GM21526 (cell line): ENCODE data around the gene ATG7.

Experiments
- ATAC-seq: cut with Tn5 transposase; IDR thresholded peaks from one replicate; pipeline ENCODE4 v1.9.1; 2021; ENCODE audit warnings: moderate library complexity; ENCODE audit not compliant: unreplicated experiment, low FRiP score

Gene ATG7

GRCh38 chr3:11271986-11272904, at the start of gene ATG7:
Gene ATG7 (plus strand): TSS chr3:11272397. CDS start chr3:11298696, 26,299 bp downstream.
- ATAC-seq: peak; percentile 94

DNA sequence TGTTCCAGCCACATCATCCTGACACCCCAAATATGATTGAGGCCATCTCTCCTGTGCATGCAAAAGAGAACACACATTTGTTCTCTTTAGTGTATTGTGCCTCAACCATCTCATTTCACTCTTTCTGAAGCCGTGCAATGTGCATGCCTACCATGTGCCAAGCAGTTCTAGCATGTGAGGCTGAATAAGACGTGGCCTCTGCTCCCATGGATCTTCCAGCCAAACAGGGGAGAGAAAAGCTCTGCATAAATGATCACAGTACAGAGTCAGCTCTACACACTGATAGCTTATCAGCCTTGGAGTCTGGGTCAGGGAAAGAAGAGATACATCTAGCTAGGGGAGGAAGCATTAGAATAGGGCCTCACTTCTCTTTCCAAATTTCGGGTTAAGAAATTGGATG, 48.2 kb upstream of the ATG7 start:
- ATAC-seq: no peak

- ATAC-seq: no peak
Observed at GRCh38 chr3:11224870-11225229, 47.3 kb upstream of the ATG7 start.

DNA sequence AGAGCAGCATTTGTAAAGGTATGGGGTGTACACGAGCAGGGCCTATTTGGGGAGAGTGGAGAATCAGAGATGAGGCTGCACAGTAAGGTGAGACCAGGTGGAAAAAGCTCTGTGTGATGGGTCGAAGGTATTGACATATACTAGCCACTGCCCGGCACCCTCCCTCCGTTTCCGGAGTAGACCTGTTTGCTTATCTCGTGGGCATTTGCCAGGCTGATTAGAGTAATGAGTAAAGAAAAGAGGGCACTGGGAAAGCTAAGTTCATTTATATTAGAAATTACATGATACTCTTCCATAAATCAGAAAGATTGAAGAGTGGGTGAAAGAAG, 46.2 kb upstream of the ATG7 start:
- ATAC-seq: no peak

DNA sequence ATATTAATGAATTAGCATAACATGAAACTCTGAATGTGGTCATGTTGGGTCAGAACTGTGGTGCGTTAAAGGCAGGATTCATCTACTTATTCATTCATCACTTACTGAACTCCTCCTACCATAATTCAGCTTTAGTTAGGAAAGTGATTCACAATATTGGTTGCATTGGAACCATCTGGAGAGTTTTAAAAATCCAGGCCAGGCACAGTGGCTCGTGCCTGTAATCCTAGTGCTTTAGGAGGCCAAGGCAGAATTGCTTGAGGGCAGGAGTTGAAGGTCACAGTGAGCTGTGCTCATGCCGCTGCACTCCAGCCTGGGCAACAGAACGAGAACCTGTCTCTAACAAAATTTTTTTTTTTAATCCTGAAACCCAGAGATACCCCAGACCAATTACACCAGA, 44.2 kb upstream of the ATG7 start:
- ATAC-seq: no peak

GRCh38 chr3:11230125-11230524, 42.1 kb upstream of the ATG7 start:
- ATAC-seq: no peak

GRCh38 chr3:11230832-11231231, 41.4 kb upstream of the ATG7 start:
- no peak for ATAC-seq

DNA sequence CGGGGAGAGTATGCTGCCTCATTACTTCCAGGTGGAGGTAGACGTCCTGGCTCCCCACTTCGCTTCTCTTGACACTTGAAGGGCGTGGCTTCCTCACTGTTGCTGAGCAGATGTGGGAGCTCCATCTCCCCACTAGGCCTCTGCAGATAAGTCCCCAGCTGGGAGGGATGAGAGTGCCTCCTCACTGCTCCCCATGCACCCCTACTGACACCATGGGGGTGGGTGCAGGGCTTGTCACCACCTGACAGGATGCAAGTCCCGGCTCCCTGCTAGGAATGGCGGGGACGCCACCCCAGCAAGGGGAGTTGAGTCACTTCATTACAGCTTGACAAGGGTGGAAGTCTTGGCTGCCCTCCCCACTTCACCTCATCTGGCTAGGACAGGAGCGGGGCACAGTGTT, 36.8 kb upstream of the ATG7 start:
- ATAC-seq: no peak

DNA sequence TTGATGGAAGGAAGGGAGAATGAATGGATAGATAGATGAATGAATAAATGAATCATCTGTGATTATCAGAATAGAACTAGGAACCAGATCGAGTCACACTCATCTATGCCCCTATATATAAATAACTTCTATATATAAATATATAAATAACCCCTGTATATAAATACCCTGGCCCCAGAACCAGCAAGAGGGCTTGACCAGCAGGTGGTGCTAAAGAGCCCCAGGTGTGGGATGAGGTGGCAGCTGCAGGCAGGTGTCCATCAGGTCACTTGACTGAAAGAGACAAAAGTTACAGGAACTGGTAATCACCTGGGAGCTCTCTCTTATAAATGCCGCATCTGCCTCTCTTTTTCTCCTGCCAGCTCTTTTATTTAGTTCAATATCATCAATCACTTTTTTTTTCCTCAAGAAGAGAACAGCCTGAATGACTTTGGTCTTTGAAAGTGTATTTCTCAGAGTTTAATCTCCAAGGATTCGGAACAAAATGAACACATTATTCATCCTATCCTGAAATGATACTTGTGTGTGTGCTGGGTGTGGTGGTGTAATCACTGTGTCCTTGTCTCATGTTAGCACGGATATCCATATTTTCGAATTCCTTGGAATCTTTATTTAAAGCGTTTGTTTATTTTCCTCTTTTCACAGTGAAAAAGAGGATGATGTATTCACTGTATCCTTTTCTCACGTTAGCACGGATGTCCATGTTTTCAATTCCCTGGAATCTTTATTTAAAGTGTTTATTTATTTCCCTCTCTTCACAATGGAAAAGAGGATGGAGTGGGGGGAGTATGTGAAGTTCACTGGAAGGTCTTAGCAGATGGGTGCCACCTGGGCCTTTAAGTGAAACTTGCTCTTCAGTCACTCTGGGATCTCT, 35.4 kb upstream of the ATG7 start:
- ATAC-seq: no peak

DNA sequence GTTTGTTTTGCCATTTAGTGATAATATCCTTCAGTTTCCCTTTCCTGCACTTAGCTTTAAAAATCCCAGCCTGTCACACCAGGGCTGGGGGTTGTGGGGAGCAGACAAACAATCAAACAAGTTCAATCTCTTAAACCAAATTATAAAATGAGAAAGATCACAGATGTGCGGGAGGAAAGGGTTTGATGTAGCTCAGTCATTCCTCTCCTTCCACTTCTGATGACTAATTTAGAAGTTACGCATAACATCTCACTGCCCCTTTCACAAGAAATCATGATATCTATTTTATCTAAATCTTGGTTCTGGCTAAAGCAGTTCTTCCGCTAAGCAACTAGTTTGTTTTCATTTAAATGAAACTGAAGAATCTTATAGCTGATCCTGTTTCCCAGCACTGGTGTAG, 34.1 kb upstream of the ATG7 start:
- no peak for ATAC-seq

DNA sequence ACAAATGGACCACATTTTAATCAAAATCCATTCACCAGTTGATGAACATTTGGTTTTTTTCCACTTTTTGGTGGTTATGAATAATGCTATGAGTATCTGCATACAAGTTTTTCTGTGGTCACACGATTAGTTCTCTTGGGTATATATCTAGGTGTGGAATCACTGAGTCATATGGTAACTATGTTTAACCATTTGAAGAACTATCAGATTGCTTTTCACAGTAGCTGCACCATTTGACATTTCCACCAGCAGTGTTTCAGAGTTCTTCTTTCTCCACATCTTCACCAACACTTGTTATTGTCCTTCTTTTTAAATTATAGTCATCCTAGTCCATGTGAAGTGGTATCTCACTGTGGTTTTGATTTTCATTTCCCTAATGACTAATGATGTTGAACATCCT, 33.3 kb upstream of the ATG7 start:
- ATAC-seq: no peak

- ATAC-seq: no peak
Observed at GRCh38 chr3:11239796-11240195, 32.4 kb upstream of the ATG7 start.

DNA sequence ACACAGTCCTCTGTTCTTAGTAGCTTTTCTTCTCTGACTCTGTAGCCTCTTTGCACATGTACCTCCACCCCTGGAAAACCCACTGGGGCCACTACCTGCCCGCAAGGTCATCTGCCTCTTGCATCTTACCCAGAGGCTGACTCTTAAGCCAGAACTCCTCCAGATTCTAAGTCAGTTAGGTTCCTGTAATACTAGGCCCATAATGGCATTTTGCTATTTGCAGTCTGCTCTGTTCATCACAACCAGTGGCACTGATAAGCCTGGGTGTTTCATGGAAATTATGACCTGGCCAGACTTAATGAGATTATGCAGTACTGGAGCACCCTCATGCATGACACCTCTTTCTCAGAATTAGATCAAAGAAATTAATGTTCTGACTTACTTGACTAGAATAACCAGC, 31.7 kb upstream of the ATG7 start:
- ATAC-seq: no peak

- ATAC-seq: no peak
Observed at GRCh38 chr3:11244121-11244677, 28.0 kb upstream of the ATG7 start.

GRCh38 chr3:11245276-11245675, 26.9 kb upstream of the ATG7 start:
- no peak for ATAC-seq

- ATAC-seq: no peak
Observed at GRCh38 chr3:11245827-11246662, 26.2 kb upstream of the ATG7 start.

DNA sequence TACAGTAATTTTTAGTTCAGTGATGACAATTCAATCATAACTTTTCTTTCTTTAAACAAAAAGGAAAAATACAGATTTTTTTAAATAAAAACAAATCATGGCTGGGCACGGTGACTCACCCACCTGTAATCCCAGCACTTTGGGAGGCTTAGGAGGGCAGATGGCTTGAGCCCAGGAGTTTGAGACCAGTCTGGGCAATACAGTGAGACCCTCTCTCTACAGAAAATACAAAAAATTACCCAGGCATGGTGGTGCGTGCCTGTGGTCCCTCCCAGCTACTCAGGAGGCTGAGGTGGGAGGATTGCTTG, 25.6 kb upstream of the ATG7 start:
- no peak for ATAC-seq

- ATAC-seq: no peak
Observed at GRCh38 chr3:11247362-11247761, 24.8 kb upstream of the ATG7 start.

DNA sequence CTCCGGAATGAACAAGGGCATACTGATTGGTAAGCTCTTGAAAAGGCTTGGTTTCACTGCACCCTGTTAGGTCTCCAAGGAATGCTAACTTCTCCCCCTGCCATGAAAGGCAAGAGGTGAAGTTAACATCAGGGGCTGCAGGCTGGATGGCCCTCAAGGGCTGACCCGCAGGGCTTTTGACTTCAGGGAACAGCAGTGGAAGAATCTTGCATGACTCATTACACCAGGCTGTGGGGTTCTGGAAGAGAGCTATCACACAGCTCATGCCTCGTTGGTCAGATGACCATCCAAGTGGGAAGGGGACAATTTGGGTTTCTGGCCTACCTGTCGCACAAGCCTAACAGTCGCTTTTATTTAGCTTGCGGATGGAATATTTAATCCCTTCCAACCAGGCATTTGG, 23.6 kb upstream of the ATG7 start:
- ATAC-seq: no peak

- ATAC-seq: no peak
Observed at GRCh38 chr3:11250902-11251806, 21.0 kb upstream of the ATG7 start.
